Mesothelial cell of epicardium (in vitro differentiated cells): Measurements from ENCODE around the gene MDH1. TPM values are rescaled to one million over a fixed set of nuclear protein-coding genes. Genes with fewer than 3 reads are reported as not detected.

Experiments
- DNase-seq, 2 experiments: peaks; one replicate each; pipeline ENCODE4 v3.0.0; 2021; ENCODE audit warnings: low spot score in 2 of 2; ENCODE audit not compliant: unreplicated experiment in 2 of 2
- H3K27ac Mint-ChIP-seq: 2 replicates; pipeline ENCODE4 v1.8.0; 2021; ENCODE audit warnings: mixed read lengths
- H3K27me3 Mint-ChIP-seq: 2 replicates; pipeline ENCODE4 v1.8.0; 2021; ENCODE audit warnings: low read depth, mixed read lengths
- H3K36me3 Mint-ChIP-seq: 2 replicates; pipeline ENCODE4 v1.8.0; 2021; ENCODE audit warnings: mixed read lengths
- H3K4me1 Mint-ChIP-seq: 2 replicates; pipeline ENCODE4 v1.8.0; 2021; ENCODE audit warnings: mixed read lengths
- H3K4me3 Mint-ChIP-seq: 2 replicates; pipeline ENCODE4 v1.8.0; 2021; ENCODE audit warnings: mild to moderate bottlenecking, moderate library complexity, mixed read lengths
- H3K9me3 Mint-ChIP-seq: 2 replicates; pipeline ENCODE4 v1.8.0; 2021; ENCODE audit warnings: mixed read lengths
- total RNA-seq: library from RNA; stranded (reverse); gene quantifications from 3 replicates; pipeline ENCODE4 v1.2.1, GENCODE V29; 2021
- TF ChIP-seq, protein P1 (sequence below): fragments of 200-600 bp; sonication (generic); IDR thresholded peaks from one replicate; pipeline ENCODE4 v1.5.0; 2021; ENCODE audit warnings: antibody characterized with exemption; ENCODE audit not compliant: unreplicated experiment

Gene MDH1
- total RNA-seq, 1 donor from 2014 or later, result 136 TPM

GRCh38 chr2:63654959-63655358, 66.2 kb downstream of the MDH1 start:
- H3K36me3 Mint-ChIP-seq, result peaks cover 5% of the 10 kb centered on the region
- DNase-seq, result no peak
- H3K27me3 Mint-ChIP-seq, result no peaks in the 10 kb centered on the region
- TF ChIP-seq, protein P1, sequence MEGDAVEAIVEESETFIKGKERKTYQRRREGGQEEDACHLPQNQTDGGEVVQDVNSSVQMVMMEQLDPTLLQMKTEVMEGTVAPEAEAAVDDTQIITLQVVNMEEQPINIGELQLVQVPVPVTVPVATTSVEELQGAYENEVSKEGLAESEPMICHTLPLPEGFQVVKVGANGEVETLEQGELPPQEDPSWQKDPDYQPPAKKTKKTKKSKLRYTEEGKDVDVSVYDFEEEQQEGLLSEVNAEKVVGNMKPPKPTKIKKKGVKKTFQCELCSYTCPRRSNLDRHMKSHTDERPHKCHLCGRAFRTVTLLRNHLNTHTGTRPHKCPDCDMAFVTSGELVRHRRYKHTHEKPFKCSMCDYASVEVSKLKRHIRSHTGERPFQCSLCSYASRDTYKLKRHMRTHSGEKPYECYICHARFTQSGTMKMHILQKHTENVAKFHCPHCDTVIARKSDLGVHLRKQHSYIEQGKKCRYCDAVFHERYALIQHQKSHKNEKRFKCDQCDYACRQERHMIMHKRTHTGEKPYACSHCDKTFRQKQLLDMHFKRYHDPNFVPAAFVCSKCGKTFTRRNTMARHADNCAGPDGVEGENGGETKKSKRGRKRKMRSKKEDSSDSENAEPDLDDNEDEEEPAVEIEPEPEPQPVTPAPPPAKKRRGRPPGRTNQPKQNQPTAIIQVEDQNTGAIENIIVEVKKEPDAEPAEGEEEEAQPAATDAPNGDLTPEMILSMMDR, result no peak
- no peak overlapping the region for H3K4me3 Mint-ChIP-seq
- peaks cover 24% of the 10 kb centered on the region for H3K9me3 Mint-ChIP-seq
- H3K4me1 Mint-ChIP-seq, result no peaks in the 10 kb centered on the region
- H3K27ac Mint-ChIP-seq, result no peak overlapping the region

Other genes starting within 250 kb of the MDH1 start
- 27.7 to 30.7 TPM (median 30.1 TPM) in 3 replicates for gene WDPCP, start 486 bp upstream of the MDH1 start, total RNA-seq